GM10266 (cell line): Measurements from ENCODE around the gene OR52N4.

ENCODE experiments used
- DNase-seq: peaks from one replicate; pipeline ENCODE4 v3.0.0; 2012; ENCODE audit errors: extremely low spot score
- CTCF ChIP-seq: IDR thresholded peaks from 2 replicates; pipeline ENCODE4 v1.5.1; 2012; ENCODE audit warnings: mild to moderate bottlenecking, low read depth; ENCODE audit not compliant: control insufficient read depth, insufficient read depth; ENCODE audit errors: missing control alignments

The OR52N4 gene

GRCh38 chr11:5726351-5726750, 27.7 kb upstream of the OR52N4 start:
- DNase-seq, result no peak
- TF ChIP-seq CTCF, result no peak

GRCh38 chr11:5727691-5728090, 26.4 kb upstream of the OR52N4 start:
- TF ChIP-seq CTCF, result no peak
- DNase-seq, result no peak

- no peak for DNase-seq
- no peak for TF ChIP-seq CTCF
Measured at GRCh38 chr11:5736396-5736795, 17.6 kb upstream of the OR52N4 start, which contains the start of gene OR56B1. Gene OR56B1, plus strand, starts transcription at chr11:5736448. Its CDS starts 69 bp downstream, at chr11:5736517.

- TF ChIP-seq CTCF, result no peak
- no peak for DNase-seq
Measured at GRCh38 chr11:5737091-5737490, 17.0 kb upstream of the OR52N4 start.

GRCh38 chr11:5737670-5738392, 16.2 kb upstream of the OR52N4 start:
- DNase-seq, result no peak
- TF ChIP-seq CTCF, result no peak

GRCh38 chr11:5738431-5738830, 15.6 kb upstream of the OR52N4 start:
- no peak for TF ChIP-seq CTCF
- DNase-seq, result no peak

GRCh38 chr11:5746614-5747013, 7.4 kb upstream of the OR52N4 start:
- no peak for DNase-seq
- no peak for TF ChIP-seq CTCF
